Stomach (tissue), 9 donors: ENCODE data around the gene AGPAT2. TPM values are rescaled to one million over a fixed set of nuclear protein-coding genes. Genes with fewer than 3 reads are reported as not detected.

Experiments
- DNase-seq, 2 donors: peaks; one replicate each; pipeline versions ENCODE4 v3.0.0 to v3.0.0-alpha.2; 2013 to 2019
- H3K27ac ChIP-seq, 5 donors: fragments of 200-600 bp in 4 of 5; sonication (generic) in 4 of 5; one replicate each; pipeline ENCODE4 v1.5.1; 2013 to 2019; ENCODE audit warnings: mild to moderate bottlenecking in 1 of 5, moderate library complexity in 1 of 5
- H3K27me3 ChIP-seq, 3 donors: fragments of 200-600 bp; sonication (generic); one replicate each; pipeline ENCODE4 v1.5.1; 2017 to 2019; ENCODE audit warnings: mixed run types in 1 of 3
- H3K36me3 ChIP-seq, 4 donors: fragments of 200-600 bp; sonication (generic); 1 replicate in 3 of 4; 2 replicates in 1 of 4; pipeline ENCODE4 v1.5.1; 2016 to 2019
- H3K4me1 ChIP-seq, 4 donors: fragments of 200-600 bp; sonication (generic); one replicate each; pipeline ENCODE4 v1.5.1; 2016 to 2019
- H3K4me3 ChIP-seq, 4 donors: fragments of 200-600 bp; sonication (generic) in 3 of 4; one replicate each; pipeline ENCODE4 v1.5.1; 2016 to 2019; ENCODE audit warnings: mild to moderate bottlenecking in 1 of 4
- H3K9me3 ChIP-seq, 4 donors: fragments of 200-600 bp; sonication (generic); one replicate each; pipeline ENCODE4 v1.5.1; 2016 to 2019
- CTCF ChIP-seq, 7 experiments: fragments of 450-650 bp in 4 of 7; fragments of 200-600 bp in 3 of 7; sonication (generic) in 3 of 7; IDR thresholded peaks; one replicate each; pipeline ENCODE4 v1.5.1; 2016 to 2019; ENCODE audit warnings: antibody characterized with exemption in 7 of 7, control low read depth in 2 of 7, mild to moderate bottlenecking in 1 of 7
- EP300 ChIP-seq: sonication (generic); formaldehyde crosslinking; IDR thresholded peaks from one replicate; pipeline ENCODE4 v1.6.1; 2017; ENCODE audit warnings: antibody characterized with exemption
- POLR2A ChIP-seq, 4 donors: fragments of 450-650 bp; IDR thresholded peaks; one replicate each; pipeline ENCODE4 v1.6.1; 2016; ENCODE audit warnings: antibody characterized with exemption in 4 of 4, control low read depth in 2 of 4, mild to moderate bottlenecking in 1 of 4, moderate library complexity in 1 of 4
- POLR2AphosphoS5 ChIP-seq, 3 donors: sonication (generic); formaldehyde crosslinking; IDR thresholded peaks; one replicate each; pipeline ENCODE4 v1.6.1; 2016; ENCODE audit warnings: antibody characterized with exemption in 3 of 3
- WGBS, 5 donors: extraction: QIAGEN DNeasy Blood & Tissue Kit in 3 of 5; methylation state at CpG; one replicate each; pipeline versions ENCODE4 v1.1.5 to v1.1.7; 2013 to 2018; 5-methylcytosine and 5-hydroxymethylcytosine counted together
- intact Hi-C: fragments of 100-400 bp; cut with DNase I; formaldehyde crosslinking; loops from one replicate; pipeline ENCODE4 v1.15.1; 2023; ENCODE audit warnings: low total_unique reads
- polyA plus RNA-seq, 3 donors: library from polyadenylated mRNA; stranded (reverse); fragments of 200-250 nt; gene quantifications; one replicate each; pipeline ENCODE4 v1.2.3, GENCODE V29; 2013
- total RNA-seq, 5 donors: library from RNA; depleted of rRNA; stranded (reverse); fragments of >200 nt; gene quantifications; one replicate each; pipeline versions ENCODE4 v1.1.0 to v1.2.3, GENCODE V29; 2014 to 2016
- donor health status: healthy with polysubstance abuse.
- donor health status: Bipolar disorder and iron deficiency.
- donor health status: healthy.

AGPAT2 gene
- total and polyA plus RNA-seq, 8 donors, result 32.7 to 135 (median 72.0) TPM

- intact Hi-C loops, result no loop called here
- peaks cover 0 to 41% (median 14%) of the 10 kb centered on the region in 4 donors for H3K4me1 ChIP-seq
- H3K4me3 ChIP-seq, result no peak overlapping the region
- H3K36me3 ChIP-seq, result peaks cover 23 to 53% (median 51%) of the 10 kb centered on the region in 4 donors
- no peaks in the 10 kb centered on the region for H3K27me3 ChIP-seq
- TF ChIP-seq POLR2A (IDR thresholded peaks at IDR 0.05) (no peak), CTCF (IDR thresholded peaks at IDR 0.05) (no peak), EP300 (no peak), POLR2AphosphoS5 (IDR thresholded peaks at IDR 0.05) (no peak)
- 91 to 94% (median 91%) methylated on average over 40 to 46 of the region's 46 CpGs for WGBS, 5 donors
- no peak overlapping the region for H3K27ac ChIP-seq
- no peaks in the 10 kb centered on the region for H3K9me3 ChIP-seq
- no peak for DNase-seq
Measured at GRCh38 chr9:136676920-136677686, 10.2 kb downstream of the AGPAT2 start.

- H3K9me3 ChIP-seq, result no peaks in the 10 kb centered on the region
- intact Hi-C loops, result no loop called here
- H3K4me3 ChIP-seq, result no peak overlapping the region
- TF ChIP-seq CTCF (IDR thresholded peaks at IDR 0.05), result no peak
- no peak for TF ChIP-seq POLR2A (IDR thresholded peaks at IDR 0.05)
- no peak for TF ChIP-seq POLR2AphosphoS5 (IDR thresholded peaks at IDR 0.05)
- no peak for TF ChIP-seq EP300
- peaks cover 0 to 7% (median 0%) of the 10 kb centered on the region in 3 donors for H3K27me3 ChIP-seq
- WGBS, 5 donors, result 86 to 96% (median 93%) methylated on average over 10 to 13 of the region's 13 CpGs
- no peak overlapping the region for H3K27ac ChIP-seq
- no peak for DNase-seq
- peaks cover 23 to 53% (median 51%) of the 10 kb centered on the region in 4 donors for H3K36me3 ChIP-seq
- peaks cover 0 to 46% (median 21%) of the 10 kb centered on the region in 4 donors for H3K4me1 ChIP-seq
Measured at GRCh38 chr9:136676297-136676794, 10.9 kb downstream of the AGPAT2 start.

- peak in 1 of 2 donors; percentile 82 for DNase-seq
- TF ChIP-seq EP300, result no peak
- TF ChIP-seq POLR2A (IDR thresholded peaks at IDR 0.05), result no peak
- no peak for TF ChIP-seq CTCF (IDR thresholded peaks at IDR 0.05)
- TF ChIP-seq POLR2AphosphoS5 (IDR thresholded peaks at IDR 0.05), result no peak
- Histone ChIP-seq H3K27me3 (peaks cover 0 to 13% (median 1%) of the 10 kb centered on the region in 3 donors), H3K36me3 (peaks cover 23 to 53% (median 51%) of the 10 kb centered on the region in 4 donors), H3K4me1 (peaks cover 0 to 48% (median 23%) of the 10 kb centered on the region in 4 donors), H3K9me3 (no peaks in the 10 kb centered on the region), H3K4me3 (no peak overlapping the region), H3K27ac (no peak overlapping the region)
- WGBS, 5 donors, result 68 to 90% (median 77%) methylated on average over 8 to 16 of the region's 16 CpGs
- intact Hi-C loops, result no loop called here
Measured at GRCh38 chr9:136675477-136676296, 11.6 kb downstream of the AGPAT2 start.

- H3K4me3 ChIP-seq, result no peak overlapping the region
- intact Hi-C loops, result no loop called here
- H3K36me3 ChIP-seq, result peaks cover 23 to 53% (median 51%) of the 10 kb centered on the region in 4 donors
- peak; percentile 72 to 91 for DNase-seq
- no peaks in the 10 kb centered on the region for H3K9me3 ChIP-seq
- WGBS, 5 donors, result 48 to 57% (median 53%) methylated on average over 7 to 11 of the region's 11 CpGs
- peaks cover 0 to 46% (median 24%) of the 10 kb centered on the region in 4 donors for H3K4me1 ChIP-seq
- TF ChIP-seq POLR2AphosphoS5 (IDR thresholded peaks at IDR 0.05) (no peak), EP300 (no peak), CTCF (IDR thresholded peaks at IDR 0.05) (no peak), POLR2A (IDR thresholded peaks at IDR 0.05) (no peak)
- peak overlapping the region in 1 of 5 donors; percentile 41 for H3K27ac ChIP-seq
- peaks cover 0 to 21% (median 9%) of the 10 kb centered on the region in 3 donors for H3K27me3 ChIP-seq
Measured at GRCh38 chr9:136674786-136675349, 12.4 kb downstream of the AGPAT2 start.
